GM23248 (cell line): ENCODE measurements around the gene AGAP1.

ENCODE experiments used
- EZH2 ChIP-seq: fragments of 200-600 bp; sonication (generic); IDR thresholded peaks from 2 replicates; pipeline ENCODE4 v1.6.1; 2018; ENCODE audit warnings: antibody characterized with exemption, mild to moderate bottlenecking; ENCODE audit not compliant: insufficient read depth, poor library complexity, severe bottlenecking
- EZH2phosphoT487 ChIP-seq: fragments of 200-600 bp; sonication (generic); IDR thresholded peaks from 2 replicates; pipeline ENCODE4 v1.6.1; 2018; ENCODE audit warnings: antibody characterized with exemption, moderate library complexity, mild to moderate bottlenecking, low read depth; ENCODE audit not compliant: insufficient read depth

DNA sequence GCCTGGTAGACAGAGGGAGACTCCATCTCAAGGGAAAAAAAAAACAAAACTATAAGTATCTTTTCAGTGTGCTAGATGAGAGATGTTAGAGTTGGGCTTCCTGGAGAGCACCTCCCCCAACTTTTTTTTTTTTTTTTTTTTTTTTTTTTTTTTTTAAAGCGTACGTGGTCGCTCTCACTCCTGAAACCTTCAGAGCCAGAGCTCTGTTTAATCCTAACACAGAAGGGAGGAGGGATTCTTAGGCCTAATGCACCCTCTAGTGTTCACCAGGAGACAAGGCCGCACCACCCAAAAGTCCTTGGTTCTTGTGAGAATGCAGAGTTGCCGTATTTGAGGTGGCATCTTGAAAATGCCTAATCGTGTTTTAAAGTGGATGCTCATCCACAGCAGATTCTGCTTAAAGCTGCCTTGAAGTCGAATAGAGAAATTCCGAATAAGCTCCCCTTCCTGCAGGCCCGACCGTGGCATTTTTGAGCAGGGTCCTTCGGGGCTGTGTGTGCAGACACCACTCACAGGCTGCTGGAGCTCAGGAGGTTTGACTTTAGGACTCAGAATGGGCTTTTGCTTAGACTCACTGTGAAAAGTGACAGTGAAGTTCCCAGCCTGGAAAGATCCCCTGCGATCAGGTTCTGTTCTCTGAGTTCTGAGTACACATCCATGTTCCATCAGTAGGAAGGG lies 252.6 kb downstream of the AGAP1 start:
- no peak for TF ChIP-seq EZH2phosphoT487
- TF ChIP-seq EZH2 = no peak
